ENCODE measurements around the gene NLGN2. TPM values are rescaled to one million over a fixed set of nuclear protein-coding genes. Genes with fewer than 3 reads are reported as not detected.

The NLGN2 gene
- total and polyA plus RNA-seq, 2 experiments from 2014 or later = 14.4 to 38.7 TPM

DNA sequence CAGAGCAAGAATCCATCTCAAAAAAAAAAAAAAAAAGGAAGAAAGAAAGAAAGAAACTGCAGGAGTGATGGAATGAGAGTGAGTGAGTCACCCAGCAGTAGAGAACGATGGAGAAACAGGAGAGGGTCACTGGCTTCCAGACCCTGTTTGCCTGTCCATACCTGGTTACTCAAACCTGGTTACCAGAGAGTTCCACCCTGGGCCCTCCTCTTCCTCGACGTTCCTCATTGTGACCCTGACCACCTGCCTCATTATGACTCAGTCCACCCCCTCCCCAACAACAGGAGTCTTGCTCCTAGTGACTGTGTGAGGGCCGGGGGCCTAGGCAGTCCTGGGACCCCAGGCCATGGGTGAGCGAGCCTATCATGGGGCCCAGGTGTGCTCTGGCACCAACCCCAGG, 20.9 kb downstream of the NLGN2 start, which contains the start of gene SPEM3:
TSS of gene SPEM3 (plus strand) at position 301 of the 400 bp plus-strand sequence. CDS start at position 347, 46 bp downstream.
- no peak within 1 kb of the TSS; the same call in 1 of the 2 replicates for H3K27ac Mint-ChIP-seq
- Histone ChIP-seq H4K20me1 (replicated peaks; ENCODE audit: insufficient read depth) (no peaks in the 10 kb centered on the region), H3K9me2 (ENCODE audit: insufficient read depth) (0 out of 2 replicates have a peak, but pooled peaks cover 13% of the 10 kb centered on the region), H3K4me2 (no peak within 1 kb of the TSS), H2AFZ (no peak within 1 kb of the TSS), H3F3A (replicated peaks; ENCODE audit: low read depth) (no peaks in the 10 kb centered on the region), H3K4me1 (ENCODE audit: insufficient read depth) (no peaks in the 10 kb centered on the region), H3K27ac (ENCODE audit: low read depth) (no peak within 1 kb of the TSS), H3K4me3 (no peak within 1 kb of the TSS), H3K27me3 (ENCODE audit: insufficient read depth) (no peaks in the 10 kb centered on the region), H3K36me3 (ENCODE audit: insufficient read depth) (no peaks in the 10 kb centered on the region), H3K79me2 (replicated peaks; ENCODE audit: insufficient read depth) (no peaks in the 10 kb centered on the region)
- no peaks in the 10 kb centered on the region; the same call in 2 of the 3 replicates for H3K4me1 Mint-ChIP-seq
- peaks cover 21% of the 10 kb centered on the region for H3K27me3 Mint-ChIP-seq (ENCODE audit: insufficient read depth, low read depth, poor library complexity)
- no peak for DNase-seq (ENCODE audit: low spot score)
- no peaks in the 10 kb centered on the region for H3K36me3 Mint-ChIP-seq (ENCODE audit: low read depth)
- H3K9me3 Mint-ChIP-seq = no peaks in the 10 kb centered on the region; the same call in 2 of the 3 replicates
- no peak for TF ChIP-seq EZH2 (IDR thresholded peaks at IDR 0.05; ENCODE audit: low read depth, unreplicated experiment)
- no peak for TF ChIP-seq ZNF462 (CRISPR knock-in tag; IDR thresholded peaks at IDR 0.05)
- TF ChIP-seq, protein P1, sequence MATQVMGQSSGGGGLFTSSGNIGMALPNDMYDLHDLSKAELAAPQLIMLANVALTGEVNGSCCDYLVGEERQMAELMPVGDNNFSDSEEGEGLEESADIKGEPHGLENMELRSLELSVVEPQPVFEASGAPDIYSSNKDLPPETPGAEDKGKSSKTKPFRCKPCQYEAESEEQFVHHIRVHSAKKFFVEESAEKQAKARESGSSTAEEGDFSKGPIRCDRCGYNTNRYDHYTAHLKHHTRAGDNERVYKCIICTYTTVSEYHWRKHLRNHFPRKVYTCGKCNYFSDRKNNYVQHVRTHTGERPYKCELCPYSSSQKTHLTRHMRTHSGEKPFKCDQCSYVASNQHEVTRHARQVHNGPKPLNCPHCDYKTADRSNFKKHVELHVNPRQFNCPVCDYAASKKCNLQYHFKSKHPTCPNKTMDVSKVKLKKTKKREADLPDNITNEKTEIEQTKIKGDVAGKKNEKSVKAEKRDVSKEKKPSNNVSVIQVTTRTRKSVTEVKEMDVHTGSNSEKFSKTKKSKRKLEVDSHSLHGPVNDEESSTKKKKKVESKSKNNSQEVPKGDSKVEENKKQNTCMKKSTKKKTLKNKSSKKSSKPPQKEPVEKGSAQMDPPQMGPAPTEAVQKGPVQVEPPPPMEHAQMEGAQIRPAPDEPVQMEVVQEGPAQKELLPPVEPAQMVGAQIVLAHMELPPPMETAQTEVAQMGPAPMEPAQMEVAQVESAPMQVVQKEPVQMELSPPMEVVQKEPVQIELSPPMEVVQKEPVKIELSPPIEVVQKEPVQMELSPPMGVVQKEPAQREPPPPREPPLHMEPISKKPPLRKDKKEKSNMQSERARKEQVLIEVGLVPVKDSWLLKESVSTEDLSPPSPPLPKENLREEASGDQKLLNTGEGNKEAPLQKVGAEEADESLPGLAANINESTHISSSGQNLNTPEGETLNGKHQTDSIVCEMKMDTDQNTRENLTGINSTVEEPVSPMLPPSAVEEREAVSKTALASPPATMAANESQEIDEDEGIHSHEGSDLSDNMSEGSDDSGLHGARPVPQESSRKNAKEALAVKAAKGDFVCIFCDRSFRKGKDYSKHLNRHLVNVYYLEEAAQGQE (IDR thresholded peaks at IDR 0.05; ENCODE audit: unreplicated experiment) = no peak
- TF ChIP-seq, protein P2, sequence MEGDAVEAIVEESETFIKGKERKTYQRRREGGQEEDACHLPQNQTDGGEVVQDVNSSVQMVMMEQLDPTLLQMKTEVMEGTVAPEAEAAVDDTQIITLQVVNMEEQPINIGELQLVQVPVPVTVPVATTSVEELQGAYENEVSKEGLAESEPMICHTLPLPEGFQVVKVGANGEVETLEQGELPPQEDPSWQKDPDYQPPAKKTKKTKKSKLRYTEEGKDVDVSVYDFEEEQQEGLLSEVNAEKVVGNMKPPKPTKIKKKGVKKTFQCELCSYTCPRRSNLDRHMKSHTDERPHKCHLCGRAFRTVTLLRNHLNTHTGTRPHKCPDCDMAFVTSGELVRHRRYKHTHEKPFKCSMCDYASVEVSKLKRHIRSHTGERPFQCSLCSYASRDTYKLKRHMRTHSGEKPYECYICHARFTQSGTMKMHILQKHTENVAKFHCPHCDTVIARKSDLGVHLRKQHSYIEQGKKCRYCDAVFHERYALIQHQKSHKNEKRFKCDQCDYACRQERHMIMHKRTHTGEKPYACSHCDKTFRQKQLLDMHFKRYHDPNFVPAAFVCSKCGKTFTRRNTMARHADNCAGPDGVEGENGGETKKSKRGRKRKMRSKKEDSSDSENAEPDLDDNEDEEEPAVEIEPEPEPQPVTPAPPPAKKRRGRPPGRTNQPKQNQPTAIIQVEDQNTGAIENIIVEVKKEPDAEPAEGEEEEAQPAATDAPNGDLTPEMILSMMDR (conservative IDR thresholded peaks at IDR 0.05; ENCODE audit: low read depth in 2 of 2) = no peak
- no peak within 1 kb of the TSS for H3K4me3 Mint-ChIP-seq
- no peak for ATAC-seq

Measured in GM23338 (cell line).